Activated CD8-positive, alpha-beta memory T cell treated with anti-CD3 and anti-CD28 coated beads, Interleukin-2, amount 10 ng/mL, durations not matched to agents 7 days and 5 days (primary cell): Measurements from ENCODE around the gene BEGAIN. TPM values are rescaled to one million over a fixed set of nuclear protein-coding genes. Genes with fewer than 3 reads are reported as not detected.

Experiments
- ATAC-seq: fragments of 150-1000 bp; cut with Tn5 transposase; one replicate; pipeline ENCODE4 v1.10.0; 2021; ENCODE audit warnings: moderate library complexity
- CTCF ChIA-PET: fragments of 350-600 bp; sonication (Branson Sonifier 250); formaldehyde crosslinking; loops from one replicate; lab custom pipeline; 2021; ENCODE audit warnings: antibody characterized with exemption; lab: Charles Lee
- DNase-seq: peaks from one replicate; pipeline ENCODE4 v3.0.0-alpha.2; 2020
- H3K27ac Mint-ChIP-seq: one replicate; pipeline ENCODE4 v1.8.0; 2021; ENCODE audit warnings: mild to moderate bottlenecking, mixed read lengths
- H3K27me3 Mint-ChIP-seq: one replicate; pipeline ENCODE4 v1.8.0; 2021; ENCODE audit warnings: mixed read lengths
- H3K36me3 Mint-ChIP-seq: one replicate; pipeline ENCODE4 v1.8.0; 2021; ENCODE audit warnings: mild to moderate bottlenecking, mixed read lengths
- H3K4me1 Mint-ChIP-seq: one replicate; pipeline ENCODE4 v1.8.0; 2021; ENCODE audit warnings: mixed read lengths
- H3K4me3 Mint-ChIP-seq: one replicate; pipeline ENCODE4 v1.8.0; 2021; ENCODE audit warnings: mild to moderate bottlenecking, moderate library complexity, mixed read lengths
- H3K9me3 Mint-ChIP-seq: one replicate; pipeline ENCODE4 v1.8.0; 2022; ENCODE audit warnings: low read depth, mixed read lengths
- total RNA-seq, 2 experiments: library from RNA; stranded (reverse); gene quantifications; one replicate each; pipeline ENCODE4 v1.2.3, GENCODE V29; 2021

The BEGAIN gene
- total RNA-seq, 2 experiments from 2014 or later: 1.4 to 1.8 TPM

- DNase-seq (no peak), ATAC-seq (no peak)
- Mint-ChIP-seq H3K36me3 (no peaks in the 10 kb centered on the region), H3K4me1 (peaks cover 35% of the 10 kb centered on the region), H3K4me3 (no peak overlapping the region), H3K9me3 (no peaks in the 10 kb centered on the region), H3K27ac (no peak overlapping the region), H3K27me3 (no peaks in the 10 kb centered on the region)
- CTCF ChIA-PET: interaction anchor here (1.9 kb wide), 1 partner anchor 165 kb away, joined by 5 read pairs; no protein-coding TSS in a partner anchor
Observed at GRCh38 chr14:100549834-100550625, 37.2 kb downstream of the BEGAIN start.

DNA sequence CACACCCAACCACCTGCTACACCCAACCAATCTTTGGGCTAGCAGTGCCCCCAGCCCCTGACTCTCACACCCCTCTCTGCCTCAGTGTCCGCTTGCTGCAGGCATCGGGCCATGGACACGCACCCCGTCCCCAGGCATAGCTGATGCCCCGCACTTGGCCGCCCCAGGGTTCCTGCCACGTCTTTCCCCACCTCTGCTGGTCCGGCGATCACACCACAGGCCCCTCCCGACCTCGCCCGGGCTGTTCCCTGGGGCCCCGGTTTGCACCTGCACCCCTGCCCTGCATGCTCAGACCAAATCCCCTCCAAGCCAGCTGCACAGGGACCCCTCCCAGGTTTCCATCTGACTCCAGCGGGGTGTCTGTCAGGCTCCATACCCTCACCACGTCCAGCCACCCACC is 38.3 kb downstream of the BEGAIN start:
- Mint-ChIP-seq H3K4me3 (no peak overlapping the region), H3K36me3 (no peaks in the 10 kb centered on the region), H3K4me1 (peaks cover 35% of the 10 kb centered on the region), H3K9me3 (no peaks in the 10 kb centered on the region), H3K27me3 (no peaks in the 10 kb centered on the region), H3K27ac (no peak overlapping the region)
- no peak for ATAC-seq
- DNase-seq: no peak
- CTCF ChIA-PET: interaction anchor here (0.9 to 7.5 kb wide), 3 partner anchors 96 to 164 kb away, joined by 3 to 50 read pairs (median 5); no protein-coding TSS in a partner anchor

GRCh38 chr14:100548295-100548655 is 38.9 kb downstream of the BEGAIN start:
- Mint-ChIP-seq H3K9me3 (no peaks in the 10 kb centered on the region), H3K4me1 (peaks cover 35% of the 10 kb centered on the region), H3K27me3 (no peaks in the 10 kb centered on the region), H3K27ac (peak overlapping the region; percentile 59), H3K4me3 (no peak overlapping the region), H3K36me3 (no peaks in the 10 kb centered on the region)
- no peak for ATAC-seq
- DNase-seq: no peak
- CTCF ChIA-PET: interaction anchor here (0.9 to 7.5 kb wide), 4 partner anchors 11 to 163 kb away, joined by 3 to 50 read pairs (median 4); no protein-coding TSS in a partner anchor

DNA sequence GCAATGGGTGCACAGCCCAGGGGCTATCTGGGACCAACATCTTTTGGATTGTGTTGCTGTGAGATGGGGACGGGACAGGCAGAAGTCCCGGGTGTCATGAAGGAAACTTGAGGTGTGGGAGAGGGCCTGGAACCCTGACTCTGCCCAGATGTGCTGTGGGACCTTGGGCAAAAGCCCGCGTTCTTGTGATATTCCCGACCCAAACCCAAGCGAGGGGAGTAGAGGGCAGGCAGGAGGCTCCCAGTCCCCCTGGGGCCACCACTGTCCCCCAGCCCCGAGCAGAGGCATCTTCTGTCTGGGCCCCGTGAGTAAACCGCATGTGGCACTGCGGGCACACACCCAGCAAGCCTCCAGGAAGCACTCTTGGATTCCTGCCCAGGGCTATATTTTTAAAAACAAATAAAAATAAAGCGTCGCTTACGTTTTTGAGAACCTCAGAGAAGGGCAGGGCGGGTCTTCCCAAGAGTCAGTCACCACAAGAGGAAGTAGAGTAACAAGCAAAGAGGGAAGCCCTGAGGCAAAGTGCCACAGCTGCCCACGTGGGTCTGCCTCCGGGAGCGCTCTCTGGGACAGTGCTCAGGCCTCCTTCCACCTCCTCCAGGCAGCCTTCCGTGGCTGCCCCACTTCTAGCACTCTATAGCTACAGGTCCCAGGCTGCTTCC is 39.5 kb downstream of the BEGAIN start:
- Mint-ChIP-seq H3K36me3 (no peaks in the 10 kb centered on the region), H3K27me3 (no peaks in the 10 kb centered on the region), H3K4me1 (peaks cover 35% of the 10 kb centered on the region), H3K9me3 (no peaks in the 10 kb centered on the region), H3K4me3 (peak overlapping the region; percentile 20), H3K27ac (peak overlapping the region; percentile 84)
- ATAC-seq (peak; percentile 22), DNase-seq (peak; percentile 64)
- CTCF ChIA-PET: interaction anchor here (1.0 to 7.5 kb wide), 5 partner anchors 11 to 163 kb away, joined by 4 to 50 read pairs (median 5); no protein-coding TSS in a partner anchor

- CTCF ChIA-PET: interaction anchor here (1.1 to 7.5 kb wide), 6 partner anchors 99 to 353 kb away, joined by 3 to 50 read pairs (median 11); no protein-coding TSS in a partner anchor
- Mint-ChIP-seq H3K36me3 (no peaks in the 10 kb centered on the region), H3K27me3 (no peaks in the 10 kb centered on the region), H3K4me1 (peaks cover 35% of the 10 kb centered on the region), H3K4me3 (peak overlapping the region; percentile 43), H3K27ac (peak overlapping the region; percentile 70), H3K9me3 (no peaks in the 10 kb centered on the region)
- DNase-seq (peak; percentile 71), ATAC-seq (peak; percentile 73)
Observed at GRCh38 chr14:100546051-100546443, 41.2 kb downstream of the BEGAIN start.

DNA sequence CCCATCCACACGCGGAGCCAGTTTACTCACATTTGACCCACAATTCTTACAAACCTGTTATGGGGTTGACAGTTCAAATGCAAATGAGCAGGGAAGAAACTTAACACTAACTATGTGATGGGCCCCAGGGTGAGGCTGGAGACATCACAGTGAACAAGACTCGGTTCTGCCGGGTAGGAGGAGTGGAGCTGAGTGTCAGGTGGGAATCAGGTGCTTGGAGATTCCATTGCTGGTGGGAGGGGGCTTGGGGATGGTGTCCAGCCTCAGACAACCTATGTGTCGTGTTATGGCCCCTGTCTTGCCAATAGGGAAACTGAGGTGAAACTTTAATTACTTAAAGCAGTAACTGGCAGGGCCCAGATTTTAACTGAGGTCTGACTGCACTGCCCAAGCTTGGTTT is 41.9 kb downstream of the BEGAIN start:
- CTCF ChIA-PET: interaction anchor here (2.2 to 7.5 kb wide), 4 partner anchors 100 to 161 kb away, joined by 10 to 50 read pairs (median 12); no protein-coding TSS in a partner anchor
- Mint-ChIP-seq H3K4me3 (no peak overlapping the region), H3K27me3 (no peaks in the 10 kb centered on the region), H3K27ac (peak overlapping the region; percentile 70), H3K9me3 (no peaks in the 10 kb centered on the region), H3K36me3 (no peaks in the 10 kb centered on the region), H3K4me1 (peaks cover 35% of the 10 kb centered on the region)
- no peak for ATAC-seq
- DNase-seq: no peak

GRCh38 chr14:100544506-100545141 is 42.6 kb downstream of the BEGAIN start:
- no peak for DNase-seq
- no peak for ATAC-seq
- CTCF ChIA-PET: interaction anchor here (2.2 to 7.5 kb wide), 4 partner anchors 101 to 160 kb away, joined by 10 to 50 read pairs (median 12); no protein-coding TSS in a partner anchor
- H3K27ac Mint-ChIP-seq: peak overlapping the region; percentile 43
- no peak overlapping the region for H3K4me3 Mint-ChIP-seq
- no peaks in the 10 kb centered on the region for H3K27me3 Mint-ChIP-seq
- H3K9me3 Mint-ChIP-seq: no peaks in the 10 kb centered on the region
- H3K4me1 Mint-ChIP-seq: peaks cover 35% of the 10 kb centered on the region
- no peaks in the 10 kb centered on the region for H3K36me3 Mint-ChIP-seq

- H3K27me3 Mint-ChIP-seq: no peaks in the 10 kb centered on the region
- H3K36me3 Mint-ChIP-seq: no peaks in the 10 kb centered on the region
- CTCF ChIA-PET: interaction anchor here (2.4 to 7.5 kb wide), 3 partner anchors 102 to 109 kb away, joined by 8 to 50 read pairs (median 10); no protein-coding TSS in a partner anchor
- ATAC-seq (no peak), DNase-seq (no peak)
- no peak overlapping the region for H3K27ac Mint-ChIP-seq
- peaks cover 30% of the 10 kb centered on the region for H3K4me1 Mint-ChIP-seq
- no peak overlapping the region for H3K4me3 Mint-ChIP-seq
- no peaks in the 10 kb centered on the region for H3K9me3 Mint-ChIP-seq
Observed at GRCh38 chr14:100543471-100544455, 43.5 kb downstream of the BEGAIN start.

GRCh38 chr14:100542619-100543205 is 44.5 kb downstream of the BEGAIN start:
- H3K4me1 Mint-ChIP-seq: peaks cover 21% of the 10 kb centered on the region
- ATAC-seq (no peak), DNase-seq (no peak)
- no peak overlapping the region for H3K4me3 Mint-ChIP-seq
- no peak overlapping the region for H3K27ac Mint-ChIP-seq
- CTCF ChIA-PET: interaction anchor here (0.7 to 7.5 kb wide), 3 partner anchors 25 to 110 kb away, joined by 3 to 50 read pairs (median 8); no protein-coding TSS in a partner anchor
- H3K27me3 Mint-ChIP-seq: no peaks in the 10 kb centered on the region
- H3K9me3 Mint-ChIP-seq: no peaks in the 10 kb centered on the region
- H3K36me3 Mint-ChIP-seq: no peaks in the 10 kb centered on the region

DNA sequence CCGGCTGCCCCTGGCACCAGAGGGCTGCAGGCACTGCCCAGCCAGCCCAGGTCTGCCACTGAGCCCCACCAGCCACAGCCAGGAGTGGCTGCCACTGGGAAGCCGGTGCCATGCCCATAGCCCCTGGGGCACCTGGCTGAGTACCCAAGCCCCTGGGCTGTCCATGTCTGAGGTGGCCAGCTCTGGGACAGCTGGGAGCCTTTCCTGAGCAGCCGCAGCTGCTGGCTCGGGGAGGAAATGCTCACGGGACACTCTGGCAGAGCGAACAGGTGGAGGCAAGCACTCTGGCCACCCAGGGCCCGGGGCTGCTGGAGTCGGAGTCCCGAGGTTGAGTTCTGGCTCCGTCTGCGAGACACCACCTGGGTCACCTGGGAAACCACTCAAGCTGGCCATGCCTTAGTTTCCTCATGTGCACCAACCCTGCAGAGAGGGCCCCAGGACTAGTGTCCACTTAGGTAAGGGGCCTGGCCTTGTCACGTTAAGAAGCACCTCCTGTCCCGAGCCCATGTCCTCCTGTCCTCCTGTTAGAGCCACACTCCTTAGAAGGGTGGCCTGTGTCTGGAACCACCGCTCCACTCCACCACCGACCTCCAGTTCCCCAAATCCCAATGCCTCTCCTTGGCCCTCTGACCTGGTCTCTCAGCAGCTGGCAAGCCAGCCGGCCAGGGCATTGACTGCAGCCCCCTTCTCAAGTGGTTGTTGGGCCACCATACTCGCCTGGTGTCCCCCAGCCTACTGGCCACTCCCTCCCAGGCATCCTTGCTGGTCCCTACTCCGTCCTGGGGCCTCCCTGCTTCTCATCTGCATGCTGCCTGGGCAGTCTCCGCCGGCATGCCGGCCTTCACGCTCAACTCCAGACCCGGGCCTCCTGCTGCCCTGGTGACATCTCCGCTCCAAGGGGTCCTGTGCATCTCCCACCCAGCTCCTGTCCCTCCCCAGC is 45.3 kb downstream of the BEGAIN start:
- Mint-ChIP-seq H3K27ac (no peak overlapping the region), H3K27me3 (no peaks in the 10 kb centered on the region)

More for the DNA sequence above, 45.3 kb downstream of the BEGAIN start:
- peaks cover 13% of the 10 kb centered on the region for H3K4me1 Mint-ChIP-seq
- CTCF ChIA-PET: interaction anchor here (0.8 to 7.5 kb wide), 4 partner anchors 103 to 121 kb away, joined by 3 to 50 read pairs (median 6); no protein-coding TSS in a partner anchor
- H3K4me3 Mint-ChIP-seq: no peak overlapping the region
- H3K36me3 Mint-ChIP-seq: no peaks in the 10 kb centered on the region
- no peak for ATAC-seq
- DNase-seq: no peak
- no peaks in the 10 kb centered on the region for H3K9me3 Mint-ChIP-seq
